GM12873 (cell line): Measurements from ENCODE around the gene SH3PXD2A.

Experiments
- TF ChIP-seq, protein P1 (sequence below): IDR thresholded peaks from 2 replicates; pipeline ENCODE4 v1.5.1; 2012; ENCODE audit warnings: low read depth, mild to moderate bottlenecking, moderate library complexity, low read length, control low read depth; ENCODE audit not compliant: insufficient read depth; ENCODE audit errors: missing control alignments

SH3PXD2A gene

DNA sequence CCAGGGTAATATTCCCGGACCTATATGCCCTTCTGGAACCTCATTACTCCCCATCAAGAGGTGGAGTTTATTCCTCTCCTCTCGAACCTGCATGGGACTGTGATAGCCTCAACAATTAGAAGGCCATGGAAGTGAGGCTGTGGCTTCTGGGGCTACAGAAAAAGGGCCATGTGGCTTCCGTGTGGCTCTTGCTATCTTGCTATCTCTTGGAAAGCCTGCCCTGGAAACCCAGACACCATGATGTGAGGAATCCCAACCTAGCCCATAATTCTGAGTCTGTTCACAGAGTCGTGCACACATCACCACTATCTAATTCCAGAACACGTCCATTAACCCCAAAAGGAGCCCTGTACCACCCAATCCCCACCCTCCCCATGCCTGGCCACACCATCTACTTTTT is 20.8 kb upstream of the SH3PXD2A start:
- TF ChIP-seq, protein P1, sequence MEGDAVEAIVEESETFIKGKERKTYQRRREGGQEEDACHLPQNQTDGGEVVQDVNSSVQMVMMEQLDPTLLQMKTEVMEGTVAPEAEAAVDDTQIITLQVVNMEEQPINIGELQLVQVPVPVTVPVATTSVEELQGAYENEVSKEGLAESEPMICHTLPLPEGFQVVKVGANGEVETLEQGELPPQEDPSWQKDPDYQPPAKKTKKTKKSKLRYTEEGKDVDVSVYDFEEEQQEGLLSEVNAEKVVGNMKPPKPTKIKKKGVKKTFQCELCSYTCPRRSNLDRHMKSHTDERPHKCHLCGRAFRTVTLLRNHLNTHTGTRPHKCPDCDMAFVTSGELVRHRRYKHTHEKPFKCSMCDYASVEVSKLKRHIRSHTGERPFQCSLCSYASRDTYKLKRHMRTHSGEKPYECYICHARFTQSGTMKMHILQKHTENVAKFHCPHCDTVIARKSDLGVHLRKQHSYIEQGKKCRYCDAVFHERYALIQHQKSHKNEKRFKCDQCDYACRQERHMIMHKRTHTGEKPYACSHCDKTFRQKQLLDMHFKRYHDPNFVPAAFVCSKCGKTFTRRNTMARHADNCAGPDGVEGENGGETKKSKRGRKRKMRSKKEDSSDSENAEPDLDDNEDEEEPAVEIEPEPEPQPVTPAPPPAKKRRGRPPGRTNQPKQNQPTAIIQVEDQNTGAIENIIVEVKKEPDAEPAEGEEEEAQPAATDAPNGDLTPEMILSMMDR, result no peak

GRCh38 chr10:103874730-103875129 is 19.4 kb upstream of the SH3PXD2A start:
- TF ChIP-seq, protein P1, result no peak

GRCh38 chr10:103872137-103872931 is 17.0 kb upstream of the SH3PXD2A start:
- TF ChIP-seq, protein P1, result no peak

- TF ChIP-seq, protein P1, result no peak
These were observed 15.6 kb upstream of the SH3PXD2A start for GRCh38 chr10:103871006-103871405.

DNA sequence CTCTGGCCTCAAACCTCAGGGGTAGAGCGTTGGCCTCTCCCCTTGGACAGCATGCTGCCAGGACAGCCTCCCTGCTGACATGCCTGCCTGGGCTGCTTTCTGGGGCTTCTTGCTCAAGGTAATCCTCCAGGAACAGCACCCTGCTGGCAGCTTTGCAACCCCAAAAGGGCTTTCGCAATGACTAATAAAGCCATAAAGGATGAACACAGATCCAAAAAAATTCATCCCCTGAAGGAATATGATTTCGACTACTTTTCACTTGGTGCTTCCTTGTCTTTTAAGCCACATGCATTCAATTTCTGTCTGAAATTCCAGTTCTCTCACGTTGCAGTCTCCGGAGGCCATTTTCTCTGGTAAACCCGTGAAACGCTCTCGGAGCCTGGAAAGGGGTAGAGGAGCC is 15.1 kb upstream of the SH3PXD2A start:
- TF ChIP-seq, protein P1, result no peak

DNA sequence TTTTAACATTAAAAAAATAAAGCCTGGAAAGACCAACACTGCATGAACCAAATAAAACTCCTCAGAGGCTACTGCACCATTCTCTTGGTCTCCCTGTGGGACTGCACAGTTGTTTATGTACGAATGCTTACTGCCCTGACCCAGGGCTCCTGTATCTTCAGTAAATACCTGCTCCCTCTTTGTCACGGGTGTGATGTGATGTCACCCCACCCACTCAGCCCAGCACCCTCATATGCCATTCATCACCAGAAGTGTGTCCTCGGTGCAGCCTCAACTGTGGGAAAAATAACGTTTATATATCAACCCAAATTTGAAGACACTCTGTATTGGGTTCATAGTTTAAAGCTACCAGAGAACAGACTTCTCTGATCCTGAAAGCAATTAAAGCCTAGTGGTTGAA is 14.0 kb upstream of the SH3PXD2A start:
- TF ChIP-seq, protein P1, result no peak

DNA sequence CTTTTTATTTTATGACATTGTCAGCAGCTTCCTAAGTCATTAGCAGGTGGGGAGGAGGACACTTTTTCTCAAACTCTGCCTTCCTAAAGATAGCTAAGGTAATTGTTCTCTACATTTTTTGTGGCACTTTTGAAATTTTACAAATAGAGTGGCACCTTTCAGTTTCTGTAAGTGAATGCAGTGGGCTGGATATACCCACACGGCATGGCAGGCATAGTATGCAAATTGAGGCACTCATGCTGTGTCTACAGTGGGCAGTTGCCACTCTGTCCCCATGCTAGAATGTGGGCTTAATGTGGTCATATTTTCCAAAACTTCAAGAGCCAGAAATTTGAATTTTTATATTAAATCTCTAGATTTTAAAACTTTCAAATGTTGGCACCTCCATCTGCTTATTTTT is 12.8 kb upstream of the SH3PXD2A start:
- TF ChIP-seq, protein P1, result no peak
